Parathyroid adenoma (tissue), 2 donors: ENCODE data around the gene VCX3A.
"Not testable (repeated sequence)": the region's sequence is repeated elsewhere in the genome, so short reads cannot be mapped to it uniquely, and the experiment has no call there.

Source experiments
- H2AFZ ChIP-seq: fragments of 300-600 bp; sonication (generic); one replicate; pipeline ENCODE4 v1.7.0; 2017; ENCODE audit warnings: antibody characterized with exemption, mild to moderate bottlenecking
- H3K27ac ChIP-seq: fragments of 300-600 bp; sonication (generic); one replicate; pipeline ENCODE4 v1.7.0; 2017
- H3K27me3 ChIP-seq: fragments of 300-600 bp; sonication (generic); one replicate; pipeline ENCODE4 v1.7.0; 2017; ENCODE audit warnings: low read length; ENCODE audit not compliant: control insufficient read depth, insufficient read depth
- H3K36me3 ChIP-seq: fragments of 300-600 bp; sonication (generic); one replicate; pipeline ENCODE4 v1.7.0; 2017; ENCODE audit warnings: low read length; ENCODE audit not compliant: control insufficient read depth, insufficient read depth
- H3K4me1 ChIP-seq: fragments of 300-600 bp; sonication (generic); one replicate; pipeline ENCODE4 v1.7.0; 2017; ENCODE audit warnings: control low read depth
- H3K4me2 ChIP-seq: fragments of 300-600 bp; sonication (generic); one replicate; pipeline ENCODE4 v1.7.0; 2017; ENCODE audit warnings: low read length
- H3K4me3 ChIP-seq: fragments of 300-600 bp; sonication (generic); one replicate; pipeline ENCODE4 v1.7.0; 2017; ENCODE audit warnings: low read depth, low read length
- H3K79me2 ChIP-seq: fragments of 300-600 bp; sonication (generic); one replicate; pipeline ENCODE4 v1.7.0; 2017; ENCODE audit warnings: control low read depth
- H3K9ac ChIP-seq: fragments of 300-600 bp; sonication (generic); one replicate; pipeline ENCODE4 v1.7.0; 2017; ENCODE audit warnings: mild to moderate bottlenecking
- H3K9me3 ChIP-seq: fragments of 300-600 bp; sonication (generic); one replicate; pipeline ENCODE4 v1.7.0; 2017; ENCODE audit warnings: low read length; ENCODE audit not compliant: control insufficient read depth
- TF ChIP-seq, protein P1 (sequence below): fragments of 300-600 bp; sonication (generic); IDR thresholded peaks from one replicate; pipeline ENCODE4 v1.7.0; 2017; ENCODE audit warnings: antibody characterized with exemption, mild to moderate bottlenecking
- donor health status: primary hyperparathyroidism.

VCX3A gene

DNA sequence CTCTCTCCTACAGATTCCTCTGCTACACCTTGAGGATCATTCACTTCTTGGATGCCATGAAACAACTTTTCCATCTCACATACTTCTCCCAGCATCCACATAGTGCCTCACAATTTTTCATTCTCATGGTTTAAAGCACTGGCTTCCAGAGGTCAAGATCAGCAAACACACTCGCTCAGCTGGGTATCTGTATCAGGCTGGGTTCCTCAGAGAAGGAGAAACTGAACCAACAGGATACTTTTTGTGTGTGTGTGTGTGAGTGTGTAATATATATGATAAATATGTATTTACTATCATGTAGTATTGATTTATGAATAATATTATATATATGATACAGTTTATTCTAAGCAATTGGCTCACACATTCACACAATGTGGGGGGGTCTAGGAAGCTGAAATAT, at the start of gene VCX3A:
TSS of gene VCX3A (minus strand) at position 101 of the 400 bp plus-strand sequence. CDS start 621 bp downstream, outside the sequence.
- H3K4me1 ChIP-seq, H3K4me3 ChIP-seq, H3K9ac ChIP-seq, H3K4me2 ChIP-seq, H3K36me3 ChIP-seq, H2AFZ ChIP-seq, H3K27me3 ChIP-seq, H3K9me3 ChIP-seq, H3K27ac ChIP-seq, H3K79me2 ChIP-seq: not testable (repeated sequence)

DNA sequence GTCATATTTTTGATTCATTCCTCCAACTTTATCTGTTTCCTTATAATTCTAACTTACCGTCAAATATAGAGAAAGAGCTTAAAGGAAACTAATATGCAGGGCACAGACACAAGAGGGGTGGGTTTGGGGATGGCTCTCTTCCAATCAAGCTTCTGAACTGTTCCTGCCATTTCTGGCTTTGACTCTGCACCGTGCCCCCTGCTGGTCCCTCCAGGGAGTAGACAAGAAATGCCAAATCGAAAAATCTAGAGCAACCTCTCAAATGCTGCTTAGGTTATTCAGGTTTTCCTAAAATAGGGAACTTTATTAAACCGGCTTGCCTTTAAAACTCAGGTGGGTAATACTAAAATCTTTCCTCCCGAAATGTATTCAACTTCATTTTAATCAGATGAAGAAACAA, 39.8 kb upstream of the VCX3A start:
- Histone ChIP-seq H3K27me3 (no peaks in the 10 kb centered on the region), H3K79me2 (no peaks in the 10 kb centered on the region), H3K4me3 (no peak overlapping the region), H3K27ac (no peak overlapping the region), H3K4me1 (no peaks in the 10 kb centered on the region), H3K9me3 (no peaks in the 10 kb centered on the region), H3K4me2 (no peak overlapping the region), H3K36me3 (no peaks in the 10 kb centered on the region), H3K9ac (no peak overlapping the region), H2AFZ (no peak overlapping the region)
- TF ChIP-seq, protein P1, sequence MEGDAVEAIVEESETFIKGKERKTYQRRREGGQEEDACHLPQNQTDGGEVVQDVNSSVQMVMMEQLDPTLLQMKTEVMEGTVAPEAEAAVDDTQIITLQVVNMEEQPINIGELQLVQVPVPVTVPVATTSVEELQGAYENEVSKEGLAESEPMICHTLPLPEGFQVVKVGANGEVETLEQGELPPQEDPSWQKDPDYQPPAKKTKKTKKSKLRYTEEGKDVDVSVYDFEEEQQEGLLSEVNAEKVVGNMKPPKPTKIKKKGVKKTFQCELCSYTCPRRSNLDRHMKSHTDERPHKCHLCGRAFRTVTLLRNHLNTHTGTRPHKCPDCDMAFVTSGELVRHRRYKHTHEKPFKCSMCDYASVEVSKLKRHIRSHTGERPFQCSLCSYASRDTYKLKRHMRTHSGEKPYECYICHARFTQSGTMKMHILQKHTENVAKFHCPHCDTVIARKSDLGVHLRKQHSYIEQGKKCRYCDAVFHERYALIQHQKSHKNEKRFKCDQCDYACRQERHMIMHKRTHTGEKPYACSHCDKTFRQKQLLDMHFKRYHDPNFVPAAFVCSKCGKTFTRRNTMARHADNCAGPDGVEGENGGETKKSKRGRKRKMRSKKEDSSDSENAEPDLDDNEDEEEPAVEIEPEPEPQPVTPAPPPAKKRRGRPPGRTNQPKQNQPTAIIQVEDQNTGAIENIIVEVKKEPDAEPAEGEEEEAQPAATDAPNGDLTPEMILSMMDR: no peak

- H3K4me2 ChIP-seq: no peak overlapping the region
- H3K4me1 ChIP-seq: no peaks in the 10 kb centered on the region
- no peaks in the 10 kb centered on the region for H3K9me3 ChIP-seq
- no peak overlapping the region for H3K27ac ChIP-seq
- no peaks in the 10 kb centered on the region for H3K27me3 ChIP-seq
- H3K36me3 ChIP-seq: no peaks in the 10 kb centered on the region
- TF ChIP-seq, protein P1: no peak
- no peak overlapping the region for H3K9ac ChIP-seq
- H3K79me2 ChIP-seq: no peaks in the 10 kb centered on the region
- no peak overlapping the region for H3K4me3 ChIP-seq
- H2AFZ ChIP-seq: no peak overlapping the region
Measured at GRCh38 chrX:6568031-6568430, 33.1 kb upstream of the VCX3A start.

GRCh38 chrX:6558979-6559378, 24.1 kb upstream of the VCX3A start:
- Histone ChIP-seq H3K4me2 (no peak overlapping the region), H3K9ac (no peak overlapping the region), H3K4me3 (no peak overlapping the region), H3K79me2 (no peaks in the 10 kb centered on the region), H3K27ac (no peak overlapping the region), H3K27me3 (no peaks in the 10 kb centered on the region), H3K36me3 (no peaks in the 10 kb centered on the region), H2AFZ (no peak overlapping the region), H3K9me3 (no peaks in the 10 kb centered on the region), H3K4me1 (no peaks in the 10 kb centered on the region)
- TF ChIP-seq, protein P1: no peak

DNA sequence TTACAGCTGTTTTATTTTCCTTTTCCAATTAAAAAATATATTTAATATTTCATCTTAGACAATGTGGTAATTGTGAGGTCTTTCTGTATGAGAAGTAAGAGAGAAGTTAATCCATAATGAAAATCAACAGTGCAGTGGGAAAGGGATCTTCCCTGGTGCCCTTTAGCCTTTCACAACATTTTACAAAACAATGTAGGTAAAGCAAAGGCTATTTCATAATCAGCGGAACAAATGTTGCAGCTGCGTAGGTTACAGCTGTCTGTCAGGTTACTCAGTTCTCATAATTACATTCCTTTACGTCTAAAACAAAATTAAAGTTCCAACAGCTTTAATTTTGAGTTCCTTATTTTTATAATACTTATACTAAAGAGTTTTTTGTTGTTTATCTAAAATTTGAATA, 22.8 kb upstream of the VCX3A start:
- no peaks in the 10 kb centered on the region for H3K79me2 ChIP-seq
- no peaks in the 10 kb centered on the region for H3K36me3 ChIP-seq
- TF ChIP-seq, protein P1: no peak
- no peak overlapping the region for H3K4me2 ChIP-seq
- no peaks in the 10 kb centered on the region for H3K4me1 ChIP-seq
- no peaks in the 10 kb centered on the region for H3K27me3 ChIP-seq
- no peak overlapping the region for H3K4me3 ChIP-seq
- no peak overlapping the region for H3K9ac ChIP-seq
- H2AFZ ChIP-seq: no peak overlapping the region
- no peaks in the 10 kb centered on the region for H3K9me3 ChIP-seq
- no peak overlapping the region for H3K27ac ChIP-seq
